Heart left ventricle (tissue), 13 donors: ENCODE results near the gene NRCAM.

ENCODE experiments used
- POLR2A ChIP-seq, 2 donors: fragments of 450-650 bp; IDR thresholded peaks; one replicate each; pipeline ENCODE4 v1.6.1; 2017; ENCODE audit warnings: antibody characterized with exemption in 2 of 2, mild to moderate bottlenecking in 2 of 2, moderate library complexity in 2 of 2
- TF ChIP-seq, protein P1 (sequence below), 12 donors: fragments of 200-600 bp; sonication (generic) in 4 of 12; IDR thresholded peaks; one replicate each; pipeline versions ENCODE4 v1.5.0 to v1.8.0; 2018 to 2022; ENCODE audit warnings: antibody characterized with exemption in 12 of 12, mild to moderate bottlenecking in 5 of 12
- donor health status: ischemic (EF 13 %, LVEDD 7.1; RV severe dilation, severe dysfunction).
- donor health status: DM: no; HTN: yes; CAD: no.
- donor health status: DM: no; HTN: no; CAD: no.
- donor health status: ischemic (EF 25% LVEDD 6.9; RV normal size, moderate dysfunction).
- donor health status: ischemic (EF 25% LVEDD 5.7; RV mildly dilated, moderate dysfunction).
- donor health status: ischemic (EF 35%, LVEDD 5.7; RV mildly dilated, moderate dysfunction).
- donor health status: nonischemic (EF 11% LVEDD 7.7; RV severe dilation, severe dysfunction).
- donor health status: DM: yes; HTN: yes; CAD: no.
- donor health status: PGD.
- donor health status: ischemic (EF 29% LVEDD 5.4; RV normal size, mild dysfunction).
- donor health status: nonischemic (EF 23%, LVEDD 6.1; RV moderate dilation, normal function).

DNA sequence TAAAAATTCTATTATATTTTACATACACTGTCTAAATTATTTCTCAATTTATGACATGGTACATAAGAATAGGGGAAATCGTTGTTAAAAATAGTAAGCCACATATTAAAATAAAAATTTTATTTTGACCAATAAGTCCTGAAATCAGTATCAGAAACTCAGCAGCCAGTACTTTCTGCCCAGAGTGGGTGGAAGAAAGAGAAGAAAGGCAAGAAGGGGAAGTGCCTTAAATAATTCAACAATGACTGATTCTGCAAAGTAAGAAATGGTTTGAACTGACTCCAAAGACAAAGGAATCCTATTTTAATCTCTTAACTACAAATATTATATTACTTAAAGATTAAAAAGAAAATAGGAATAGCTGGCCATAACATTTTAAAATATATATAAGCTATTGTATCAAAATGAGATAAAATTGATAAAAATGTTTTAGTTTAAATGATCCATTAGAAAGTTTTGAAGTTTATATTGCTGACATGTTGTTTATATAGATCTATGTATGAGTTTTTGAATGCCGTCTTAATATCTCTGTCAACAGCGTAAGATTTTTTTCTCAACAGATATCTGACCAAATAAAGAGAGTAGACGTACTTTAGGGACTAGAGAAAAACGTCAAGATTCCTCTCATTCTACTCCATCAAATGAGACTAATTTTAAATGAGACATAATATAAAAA, 30.2 kb upstream of the NRCAM start:
- TF ChIP-seq, protein P1, sequence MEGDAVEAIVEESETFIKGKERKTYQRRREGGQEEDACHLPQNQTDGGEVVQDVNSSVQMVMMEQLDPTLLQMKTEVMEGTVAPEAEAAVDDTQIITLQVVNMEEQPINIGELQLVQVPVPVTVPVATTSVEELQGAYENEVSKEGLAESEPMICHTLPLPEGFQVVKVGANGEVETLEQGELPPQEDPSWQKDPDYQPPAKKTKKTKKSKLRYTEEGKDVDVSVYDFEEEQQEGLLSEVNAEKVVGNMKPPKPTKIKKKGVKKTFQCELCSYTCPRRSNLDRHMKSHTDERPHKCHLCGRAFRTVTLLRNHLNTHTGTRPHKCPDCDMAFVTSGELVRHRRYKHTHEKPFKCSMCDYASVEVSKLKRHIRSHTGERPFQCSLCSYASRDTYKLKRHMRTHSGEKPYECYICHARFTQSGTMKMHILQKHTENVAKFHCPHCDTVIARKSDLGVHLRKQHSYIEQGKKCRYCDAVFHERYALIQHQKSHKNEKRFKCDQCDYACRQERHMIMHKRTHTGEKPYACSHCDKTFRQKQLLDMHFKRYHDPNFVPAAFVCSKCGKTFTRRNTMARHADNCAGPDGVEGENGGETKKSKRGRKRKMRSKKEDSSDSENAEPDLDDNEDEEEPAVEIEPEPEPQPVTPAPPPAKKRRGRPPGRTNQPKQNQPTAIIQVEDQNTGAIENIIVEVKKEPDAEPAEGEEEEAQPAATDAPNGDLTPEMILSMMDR (IDR thresholded peaks at IDR 0.05): no peak
- no peak for TF ChIP-seq POLR2A (IDR thresholded peaks at IDR 0.05)
